Stimulated activated naive B cell treated with anti-CD40 and anti-IgM and Interleukin-4, amounts not matched to agents 10 μg/mL and 1 μg/mL and 100 μg/mL, for 72 hours (primary cell): ENCODE data around the gene CNPY3.

Experiments used
- ATAC-seq, 2 donors: fragments of 150-1000 bp; cut with Tn5 transposase; replicated peaks; 2 replicates each; pipeline ENCODE4 v1.10.0; 2021; ENCODE audit warnings: moderate library complexity in 1 of 2
- DNase-seq: peaks from one replicate; pipeline ENCODE4 v3.0.0; 2021
- H3K27ac Mint-ChIP-seq: one replicate; pipeline ENCODE4 v1.8.0; 2022; ENCODE audit warnings: mild to moderate bottlenecking, mixed read lengths
- H3K27me3 Mint-ChIP-seq, 2 donors: one replicate each; pipeline ENCODE4 v1.8.0; 2022; ENCODE audit warnings: mixed read lengths in 2 of 2
- H3K36me3 Mint-ChIP-seq, 2 donors: one replicate each; pipeline ENCODE4 v1.8.0; 2022; ENCODE audit warnings: mixed read lengths in 2 of 2, mild to moderate bottlenecking in 1 of 2
- H3K4me1 Mint-ChIP-seq, 2 donors: one replicate each; pipeline ENCODE4 v1.8.0; 2022; ENCODE audit warnings: mixed read lengths in 2 of 2, mild to moderate bottlenecking in 1 of 2
- H3K4me3 Mint-ChIP-seq, 2 donors: one replicate each; pipeline ENCODE4 v1.8.0; 2022; ENCODE audit warnings: mild to moderate bottlenecking in 2 of 2, mixed read lengths in 2 of 2, moderate library complexity in 1 of 2
- H3K9me3 Mint-ChIP-seq, 2 donors: one replicate each; pipeline ENCODE4 v1.8.0; 2022; ENCODE audit warnings: mixed read lengths in 2 of 2, mild to moderate bottlenecking in 1 of 2

The CNPY3 gene

DNA sequence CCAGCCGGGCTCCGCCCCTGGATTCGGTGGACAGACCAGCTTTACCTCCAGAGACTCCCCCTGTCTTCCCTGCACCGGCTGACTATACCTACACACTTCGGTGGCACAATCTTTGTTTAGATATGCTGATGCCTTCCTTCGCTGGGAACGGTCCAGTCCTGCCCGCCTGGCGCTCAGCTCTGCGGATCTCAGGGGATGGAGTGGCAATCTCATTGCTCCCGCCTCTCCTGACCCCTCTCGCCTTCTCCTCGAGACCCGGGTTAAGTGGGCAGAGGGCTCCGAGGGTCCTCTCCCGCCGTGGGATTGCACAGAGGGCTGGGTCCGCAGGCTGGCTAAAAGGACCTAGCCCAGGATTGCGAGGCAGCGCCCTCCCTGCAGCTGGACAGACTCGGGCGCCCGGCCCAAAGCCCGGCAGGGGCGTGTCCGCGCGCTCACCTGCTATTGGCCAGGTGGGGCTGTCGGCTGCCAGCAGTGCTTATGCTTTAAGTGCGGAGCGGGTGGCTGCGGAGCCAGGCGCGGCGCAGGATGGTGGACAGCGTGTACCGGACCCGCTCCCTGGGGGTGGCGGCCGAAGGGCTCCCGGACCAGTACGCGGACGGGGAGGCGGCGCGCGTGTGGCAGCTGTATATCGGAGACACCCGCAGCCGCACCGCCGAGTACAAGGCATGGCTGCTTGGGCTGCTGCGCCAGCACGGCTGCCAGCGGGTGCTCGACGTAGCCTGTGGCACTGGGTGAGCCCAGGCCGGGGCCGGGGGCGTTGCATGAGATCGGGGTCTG is 31.2 kb downstream of the CNPY3 start, which contains the start of gene GNMT:
Gene GNMT (plus strand): TSS at position 512 of the 777 bp plus-strand sequence. CDS start 14 bp downstream, at position 526.
- no peaks in the 10 kb centered on the region for H3K9me3 Mint-ChIP-seq
- H3K4me1 Mint-ChIP-seq = peaks cover 17 to 20% of the 10 kb centered on the region in 2 donors
- H3K27me3 Mint-ChIP-seq = peaks cover 5 to 20% of the 10 kb centered on the region in 2 donors
- H3K27ac Mint-ChIP-seq = peak within 1 kb of the TSS; percentile 65
- peaks cover 24 to 35% of the 10 kb centered on the region in 2 donors for H3K36me3 Mint-ChIP-seq
- DNase-seq (peak; percentile 12), ATAC-seq (peak; percentile 76 to 79)
- H3K4me3 Mint-ChIP-seq = peak within 1 kb of the TSS; percentile 82 to 89

DNA sequence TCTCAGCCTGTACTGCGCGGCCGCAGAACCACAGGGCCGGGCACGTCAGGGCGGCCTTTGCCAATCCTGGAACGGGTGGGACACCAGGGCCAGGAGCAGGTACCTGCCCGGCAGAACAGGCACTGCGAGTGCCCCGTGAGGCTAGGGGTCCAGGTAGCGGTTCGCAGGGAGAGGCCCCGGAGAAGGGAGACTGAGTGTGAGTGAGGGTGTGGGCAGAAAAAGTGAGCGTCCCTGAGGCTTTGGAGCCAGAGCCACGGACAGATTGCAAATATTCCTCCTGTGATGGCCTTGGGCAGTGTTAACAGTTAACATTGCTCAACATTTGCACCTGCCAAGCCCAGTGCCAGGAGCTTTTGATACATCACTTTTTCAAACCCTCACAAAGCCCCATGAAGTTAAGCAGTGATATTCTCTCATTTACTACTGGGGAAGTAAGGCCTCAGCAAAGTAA is 31.8 kb downstream of the CNPY3 start:
- DNase-seq (no peak), ATAC-seq (no peak)
- H3K4me1 Mint-ChIP-seq = peaks cover 17 to 20% of the 10 kb centered on the region in 2 donors
- H3K27ac Mint-ChIP-seq = no peak overlapping the region
- no peaks in the 10 kb centered on the region for H3K9me3 Mint-ChIP-seq
- H3K4me3 Mint-ChIP-seq = peak overlapping the region; percentile 82 to 89
- H3K36me3 Mint-ChIP-seq = peaks cover 30 to 40% of the 10 kb centered on the region in 2 donors
- H3K27me3 Mint-ChIP-seq = peaks cover 5 to 20% of the 10 kb centered on the region in 2 donors

DNA sequence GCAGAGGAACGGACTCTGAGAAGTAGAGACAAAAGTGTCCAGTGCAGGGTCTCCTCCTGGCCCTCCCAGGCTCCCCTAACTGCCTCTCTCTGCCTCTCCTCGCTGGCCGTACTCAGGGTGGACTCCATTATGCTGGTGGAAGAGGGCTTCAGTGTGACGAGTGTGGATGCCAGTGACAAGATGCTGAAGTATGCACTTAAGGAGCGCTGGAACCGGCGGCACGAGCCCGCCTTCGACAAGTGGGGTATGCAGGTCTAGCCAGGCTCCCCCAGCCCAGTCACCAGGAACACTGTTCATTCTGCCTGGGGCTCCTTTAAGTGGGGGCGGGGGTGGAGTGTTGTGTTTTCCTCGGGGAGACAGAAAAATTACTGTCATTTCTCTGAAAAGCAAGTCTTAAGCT is 32.8 kb downstream of the CNPY3 start:
- peaks cover 19 to 20% of the 10 kb centered on the region in 2 donors for H3K4me1 Mint-ChIP-seq
- DNase-seq (no peak), ATAC-seq (no peak)
- H3K36me3 Mint-ChIP-seq = peaks cover 32 to 43% of the 10 kb centered on the region in 2 donors
- no peaks in the 10 kb centered on the region for H3K9me3 Mint-ChIP-seq
- no peak overlapping the region for H3K4me3 Mint-ChIP-seq
- H3K27me3 Mint-ChIP-seq = peaks cover 5 to 20% of the 10 kb centered on the region in 2 donors
- H3K27ac Mint-ChIP-seq = no peak overlapping the region

DNA sequence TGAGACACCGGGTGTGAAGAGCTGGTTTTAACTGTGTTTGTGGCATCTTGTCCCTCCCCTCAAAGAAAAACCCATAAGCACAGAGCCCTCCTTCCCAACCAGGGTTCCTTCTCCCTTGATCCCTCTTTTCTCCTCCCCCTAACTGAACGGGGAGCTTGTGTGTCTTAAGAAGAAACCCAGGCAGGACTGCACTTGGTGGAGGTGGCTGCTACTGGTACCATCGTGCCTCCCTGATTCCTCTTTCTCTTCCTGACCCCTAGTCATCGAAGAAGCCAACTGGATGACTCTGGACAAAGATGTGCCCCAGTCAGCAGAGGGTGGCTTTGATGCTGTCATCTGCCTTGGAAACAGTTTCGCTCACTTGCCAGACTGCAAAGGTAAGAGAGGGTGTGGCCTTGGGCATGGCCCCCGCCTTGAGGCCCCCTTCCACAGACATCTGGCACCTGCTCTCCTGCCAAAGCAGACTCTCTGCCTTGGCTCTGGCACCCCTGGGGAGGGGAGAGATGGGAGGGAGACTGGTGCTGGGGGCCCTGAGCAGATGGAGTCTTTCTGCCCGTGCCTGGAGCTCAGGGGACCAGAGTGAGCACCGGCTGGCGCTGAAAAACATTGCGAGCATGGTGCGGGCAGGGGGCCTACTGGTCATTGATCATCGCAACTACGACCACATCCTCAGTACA is 33.4 kb downstream of the CNPY3 start:
- H3K9me3 Mint-ChIP-seq = no peaks in the 10 kb centered on the region
- no peak for ATAC-seq
- H3K27ac Mint-ChIP-seq = peak overlapping the region; percentile 47
- H3K27me3 Mint-ChIP-seq = peaks cover 5 to 20% of the 10 kb centered on the region in 2 donors
- no peak for DNase-seq
- H3K4me1 Mint-ChIP-seq = peaks cover 19 to 20% of the 10 kb centered on the region in 2 donors
- H3K36me3 Mint-ChIP-seq = peaks cover 37 to 47% of the 10 kb centered on the region in 2 donors
- no peak overlapping the region for H3K4me3 Mint-ChIP-seq

DNA sequence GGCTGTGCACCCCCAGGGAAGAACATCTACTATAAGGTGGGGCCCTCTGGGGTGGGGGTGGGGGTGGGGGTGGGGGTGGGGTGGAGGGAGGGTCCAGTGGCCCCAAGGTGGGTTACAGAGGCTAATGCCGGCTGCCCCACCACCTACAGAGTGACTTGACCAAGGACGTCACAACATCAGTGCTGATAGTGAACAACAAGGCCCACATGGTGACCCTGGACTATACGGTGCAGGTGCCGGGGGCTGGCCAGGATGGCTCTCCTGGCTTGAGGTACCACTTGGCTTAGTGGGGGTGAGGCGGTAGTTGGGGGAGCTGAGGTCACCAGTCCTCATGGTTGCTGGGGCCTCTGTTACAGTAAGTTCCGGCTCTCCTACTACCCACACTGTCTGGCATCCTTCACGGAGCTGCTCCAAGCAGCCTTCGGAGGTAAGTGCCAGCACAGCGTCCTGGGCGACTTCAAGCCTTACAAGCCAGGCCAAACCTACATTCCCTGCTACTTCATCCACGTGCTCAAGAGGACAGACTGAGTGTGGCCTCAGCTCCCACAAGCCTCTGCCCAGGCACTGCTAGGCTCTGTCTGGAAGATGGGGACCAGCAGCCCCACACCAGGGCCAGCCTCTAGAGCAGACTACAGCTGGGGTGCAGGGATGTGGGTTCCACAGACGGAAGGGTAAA is 34.0 kb downstream of the CNPY3 start:
- H3K36me3 Mint-ChIP-seq = peaks cover 41 to 54% of the 10 kb centered on the region in 2 donors
- no peak for ATAC-seq

DNA sequence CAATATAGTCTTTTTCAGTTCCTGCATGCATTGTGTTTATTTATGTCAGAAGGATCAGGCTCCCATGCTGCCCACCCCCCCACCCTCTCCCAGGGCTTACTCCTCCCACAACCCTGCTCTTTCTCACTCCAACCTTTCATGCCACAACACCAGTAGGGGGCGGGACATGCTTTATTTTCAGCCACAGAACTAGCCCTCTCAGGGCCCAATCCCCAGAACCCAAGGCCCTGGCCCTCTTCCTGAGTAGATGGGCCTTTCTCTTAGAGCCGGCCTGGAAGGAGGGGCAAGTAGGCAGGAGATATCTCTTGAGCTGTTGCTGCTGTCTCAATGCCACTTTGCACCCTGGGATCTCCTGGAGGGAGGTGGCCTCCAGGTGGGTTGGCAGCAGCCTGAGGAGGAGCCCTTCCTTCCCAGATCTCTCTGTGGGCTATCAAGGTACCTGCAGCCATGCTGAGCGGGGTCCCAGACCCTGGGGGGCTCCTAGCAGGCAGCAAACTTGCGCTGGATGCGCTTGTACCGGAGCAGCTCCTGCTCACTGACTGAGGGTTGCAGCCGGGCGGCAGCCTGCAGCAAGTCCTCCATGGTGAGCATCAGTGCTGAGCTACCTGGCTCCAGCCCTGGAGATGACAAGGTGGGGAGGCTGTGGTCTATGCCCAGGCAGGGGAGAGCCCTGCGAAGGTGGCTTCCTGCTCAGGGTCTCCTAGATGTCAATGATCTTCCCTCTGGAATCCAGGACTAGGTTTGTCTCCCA is 34.8 kb downstream of the CNPY3 start:
- DNase-seq = no peak
- Mint-ChIP-seq H3K27ac (no peak overlapping the region), H3K4me1 (peaks cover 20 to 21% of the 10 kb centered on the region in 2 donors), H3K27me3 (peaks cover 5 to 20% of the 10 kb centered on the region in 2 donors), H3K36me3 (peaks cover 46 to 61% of the 10 kb centered on the region in 2 donors), H3K9me3 (no peaks in the 10 kb centered on the region), H3K4me3 (no peak overlapping the region)
- peak; percentile 46 to 48 for ATAC-seq

More for the DNA sequence above, 34.0 kb downstream of the CNPY3 start:
- no peaks in the 10 kb centered on the region for H3K9me3 Mint-ChIP-seq
- H3K27me3 Mint-ChIP-seq = peaks cover 5 to 20% of the 10 kb centered on the region in 2 donors
- H3K4me3 Mint-ChIP-seq = no peak overlapping the region
- DNase-seq = no peak
- peaks cover 19 to 20% of the 10 kb centered on the region in 2 donors for H3K4me1 Mint-ChIP-seq
- H3K27ac Mint-ChIP-seq = no peak overlapping the region

DNA sequence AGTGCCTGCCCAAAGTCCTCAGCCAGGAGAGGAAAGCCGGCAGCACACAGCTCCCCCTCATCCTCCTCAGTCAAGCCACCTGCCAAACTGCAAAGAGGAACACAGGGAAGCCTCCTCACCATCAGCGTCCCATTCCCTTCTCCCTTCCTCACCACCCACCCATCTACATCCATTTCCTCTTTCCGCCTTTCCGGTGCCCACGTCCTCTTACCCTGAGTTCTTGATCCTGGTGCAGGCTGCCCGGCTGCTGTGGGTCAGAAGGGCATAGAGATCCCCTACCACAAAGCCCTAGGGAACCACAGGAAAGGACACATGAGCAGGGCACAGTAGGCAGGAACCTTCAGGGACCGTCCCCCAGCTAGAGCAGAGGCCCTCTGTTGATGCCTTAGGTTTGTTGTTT is 37.3 kb downstream of the CNPY3 start:
- H3K4me3 Mint-ChIP-seq = no peak overlapping the region
- peak overlapping the region; percentile 59 for H3K27ac Mint-ChIP-seq
- DNase-seq (no peak), ATAC-seq (no peak)
- H3K27me3 Mint-ChIP-seq = peaks cover 0 to 3% of the 10 kb centered on the region in 2 donors
- H3K9me3 Mint-ChIP-seq = no peaks in the 10 kb centered on the region
- H3K4me1 Mint-ChIP-seq = peaks cover 16% of the 10 kb centered on the region in 2 donors
- peaks cover 50 to 75% of the 10 kb centered on the region in 2 donors for H3K36me3 Mint-ChIP-seq

DNA sequence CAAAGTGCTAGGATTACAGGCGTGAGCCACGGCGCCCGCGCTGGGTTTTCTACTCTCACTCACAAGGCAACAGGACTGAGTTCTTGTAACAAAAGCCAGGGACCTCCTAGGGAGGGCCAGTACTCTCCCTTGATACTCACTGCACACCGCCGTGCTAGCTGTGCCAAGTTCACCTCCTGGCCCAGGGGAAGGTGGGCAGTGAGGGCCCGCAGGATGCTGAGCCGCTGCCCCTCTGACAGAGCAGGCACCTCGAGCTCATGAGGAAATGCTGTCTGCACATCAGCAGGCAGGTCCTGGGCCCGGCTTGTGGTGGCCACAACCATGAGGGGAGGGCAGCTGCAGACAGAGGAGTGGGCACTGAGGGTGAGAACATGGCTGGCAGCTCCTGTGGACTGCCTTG is 37.9 kb downstream of the CNPY3 start:
- Mint-ChIP-seq H3K9me3 (no peaks in the 10 kb centered on the region), H3K4me3 (no peak overlapping the region), H3K36me3 (peaks cover 47 to 75% of the 10 kb centered on the region in 2 donors)

DNA sequence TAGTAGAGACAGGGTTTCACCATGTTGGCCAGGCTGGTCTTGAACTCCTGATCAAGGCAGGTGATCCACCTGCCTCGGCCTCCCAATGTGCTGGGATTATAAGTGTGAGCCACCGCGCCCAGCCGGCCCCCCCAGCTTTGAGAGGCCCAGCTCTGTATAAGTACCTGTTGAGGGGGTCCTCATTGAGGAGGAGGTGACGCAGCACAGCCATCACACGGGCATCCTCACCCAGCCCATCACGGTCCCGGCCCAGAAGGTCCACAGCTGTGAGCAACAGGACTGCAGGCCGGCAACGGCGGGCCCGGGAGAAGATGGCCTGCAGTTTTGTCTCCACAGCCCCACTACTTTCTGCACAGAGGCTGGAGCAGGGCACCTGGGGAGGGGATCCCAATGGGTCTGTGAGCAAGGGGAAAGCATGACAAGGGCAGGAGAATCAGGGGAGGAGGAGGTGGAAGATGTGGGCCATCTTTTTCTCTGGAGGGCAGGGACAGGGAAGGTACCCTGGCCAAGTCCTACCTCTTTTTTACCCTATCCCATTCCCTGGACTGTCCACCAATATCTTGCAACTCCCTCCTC is 38.9 kb downstream of the CNPY3 start:
- peaks cover 16 to 17% of the 10 kb centered on the region in 2 donors for H3K4me1 Mint-ChIP-seq
- peaks cover 42 to 72% of the 10 kb centered on the region in 2 donors for H3K36me3 Mint-ChIP-seq
- ATAC-seq (no peak), DNase-seq (no peak)
- no peak overlapping the region for H3K27ac Mint-ChIP-seq
- no peaks in the 10 kb centered on the region for H3K9me3 Mint-ChIP-seq
- no peak overlapping the region for H3K4me3 Mint-ChIP-seq
- no peaks in the 10 kb centered on the region for H3K27me3 Mint-ChIP-seq

More for the DNA sequence above, 37.9 kb downstream of the CNPY3 start:
- Mint-ChIP-seq H3K27ac (no peak overlapping the region), H3K4me1 (peaks cover 16 to 17% of the 10 kb centered on the region in 2 donors), H3K27me3 (no peaks in the 10 kb centered on the region)
- no peak for ATAC-seq
- DNase-seq = no peak

DNA sequence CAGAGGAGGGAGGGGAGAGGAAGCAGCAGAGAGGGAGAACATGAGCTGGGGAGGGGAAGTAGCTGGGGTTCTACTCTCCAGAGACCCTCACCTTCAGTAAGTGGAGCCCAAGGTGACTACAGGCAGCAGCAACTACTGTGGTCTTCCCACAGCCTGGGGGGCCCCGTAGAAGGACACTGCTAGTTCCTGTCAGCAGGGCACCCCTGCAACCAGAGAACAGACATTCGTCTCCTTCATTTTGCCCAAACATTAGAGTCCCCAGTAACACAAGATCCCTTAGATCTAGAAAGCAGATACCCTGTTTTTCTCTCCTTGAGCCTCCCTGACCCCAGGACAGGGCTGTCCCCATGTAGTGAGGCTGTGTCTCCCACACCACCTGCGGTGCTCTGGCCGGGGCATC is 39.5 kb downstream of the CNPY3 start:
- Mint-ChIP-seq H3K9me3 (no peaks in the 10 kb centered on the region), H3K36me3 (peaks cover 42 to 73% of the 10 kb centered on the region in 2 donors), H3K27ac (peak overlapping the region; percentile 47), H3K4me3 (no peak overlapping the region), H3K4me1 (peaks cover 16 to 18% of the 10 kb centered on the region in 2 donors), H3K27me3 (no peaks in the 10 kb centered on the region)
- DNase-seq = no peak
- ATAC-seq = no peak

DNA sequence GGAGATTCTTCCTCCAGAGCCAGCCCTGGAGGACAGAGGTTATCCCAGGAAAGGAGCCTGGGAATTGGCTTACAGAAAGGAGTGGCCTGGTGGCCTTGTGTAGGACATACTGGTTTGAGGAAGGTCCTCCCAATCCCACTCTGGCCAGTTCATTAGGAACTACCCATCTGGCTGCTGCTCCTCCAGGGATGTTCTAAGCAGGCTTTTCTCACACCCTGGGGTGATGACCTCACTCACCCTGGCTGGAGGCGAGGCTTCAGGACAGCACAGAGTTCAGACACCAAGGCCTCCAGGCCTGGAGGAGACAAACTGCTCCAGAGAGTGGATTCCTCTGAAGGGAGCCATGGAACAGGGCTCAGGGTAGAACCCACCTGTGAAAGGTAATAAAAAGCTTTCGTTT is 40.2 kb downstream of the CNPY3 start:
- no peak for ATAC-seq
- H3K27me3 Mint-ChIP-seq = no peaks in the 10 kb centered on the region

DNA sequence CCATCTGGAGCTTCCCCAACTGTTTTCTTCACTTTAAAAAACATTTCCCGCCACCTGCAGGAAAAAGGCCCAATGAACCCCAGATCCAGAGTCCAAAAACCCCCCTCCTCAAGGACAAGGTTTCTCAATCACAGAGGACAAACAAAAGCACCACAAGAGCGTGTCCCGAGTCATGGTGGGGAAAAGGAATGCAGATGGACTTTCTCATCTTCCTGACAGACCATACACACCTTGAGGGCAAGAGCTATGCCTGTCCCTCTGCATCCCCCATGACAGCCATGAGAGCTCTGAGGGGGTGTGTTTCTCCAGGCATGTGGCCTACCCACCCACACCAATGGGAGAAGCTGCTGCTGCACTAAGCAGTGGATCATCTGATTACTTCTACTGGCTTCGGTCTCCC is 40.7 kb downstream of the CNPY3 start:
- Mint-ChIP-seq H3K4me1 (peaks cover 17 to 25% of the 10 kb centered on the region in 2 donors), H3K27me3 (no peaks in the 10 kb centered on the region), H3K4me3 (no peak overlapping the region), H3K36me3 (peaks cover 47 to 69% of the 10 kb centered on the region in 2 donors), H3K27ac (no peak overlapping the region), H3K9me3 (no peaks in the 10 kb centered on the region)
- DNase-seq (no peak), ATAC-seq (no peak)

More for the DNA sequence above, 40.2 kb downstream of the CNPY3 start:
- Mint-ChIP-seq H3K27ac (no peak overlapping the region), H3K4me3 (no peak overlapping the region), H3K4me1 (peaks cover 17 to 22% of the 10 kb centered on the region in 2 donors), H3K36me3 (peaks cover 45 to 73% of the 10 kb centered on the region in 2 donors), H3K9me3 (no peaks in the 10 kb centered on the region)
- DNase-seq = no peak

DNA sequence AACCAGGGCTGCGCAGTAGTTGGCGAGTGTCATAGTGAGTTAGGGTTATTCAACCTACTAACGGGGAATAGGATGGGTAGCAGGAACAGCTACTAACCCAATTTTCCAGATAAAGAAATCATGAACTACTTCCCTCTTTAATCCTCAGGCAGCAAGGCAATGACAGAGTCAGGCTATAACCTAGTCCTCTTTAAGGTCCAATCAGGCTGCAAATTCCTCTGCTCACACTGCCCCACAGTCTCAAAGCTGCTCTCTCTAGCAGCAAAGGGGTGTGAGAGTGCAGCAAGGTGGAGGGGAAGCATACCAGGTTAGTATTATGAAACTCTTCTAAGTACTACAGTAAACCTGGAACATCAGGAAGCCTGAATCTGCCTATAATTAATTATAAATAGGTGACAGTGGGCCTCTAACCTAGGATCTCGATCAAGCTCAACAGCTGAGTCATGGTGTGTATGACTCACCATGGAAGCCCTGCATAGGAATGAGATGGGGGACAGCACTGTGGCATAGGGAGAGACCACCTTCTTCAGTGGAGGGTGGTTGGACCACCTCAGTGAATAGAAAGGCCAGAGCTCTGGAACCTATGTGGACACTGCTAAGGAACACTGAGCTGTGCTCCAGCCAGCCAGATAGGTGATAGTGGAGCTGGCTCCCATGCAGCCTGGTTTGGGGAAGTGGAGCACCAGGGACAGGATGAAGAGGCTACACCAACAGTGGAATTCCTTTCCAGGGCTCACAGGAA is 41.8 kb downstream of the CNPY3 start:
- Mint-ChIP-seq H3K9me3 (no peaks in the 10 kb centered on the region), H3K27ac (peak overlapping the region; percentile 80), H3K36me3 (peaks cover 41 to 64% of the 10 kb centered on the region in 2 donors), H3K4me1 (peaks cover 19 to 33% of the 10 kb centered on the region in 2 donors), H3K27me3 (no peaks in the 10 kb centered on the region), H3K4me3 (peak overlapping the region in 1 of 2 donors; percentile 43)
- DNase-seq (no peak), ATAC-seq (peak; percentile 53 to 57)
